Measurements from ENCODE around the gene PIGR.

- no peak for TF ChIP-seq EZH2 (IDR thresholded peaks at IDR 0.05; ENCODE audit: borderline replicate concordance, low read depth, low read length, severe bottlenecking)
- TF ChIP-seq, protein P1, sequence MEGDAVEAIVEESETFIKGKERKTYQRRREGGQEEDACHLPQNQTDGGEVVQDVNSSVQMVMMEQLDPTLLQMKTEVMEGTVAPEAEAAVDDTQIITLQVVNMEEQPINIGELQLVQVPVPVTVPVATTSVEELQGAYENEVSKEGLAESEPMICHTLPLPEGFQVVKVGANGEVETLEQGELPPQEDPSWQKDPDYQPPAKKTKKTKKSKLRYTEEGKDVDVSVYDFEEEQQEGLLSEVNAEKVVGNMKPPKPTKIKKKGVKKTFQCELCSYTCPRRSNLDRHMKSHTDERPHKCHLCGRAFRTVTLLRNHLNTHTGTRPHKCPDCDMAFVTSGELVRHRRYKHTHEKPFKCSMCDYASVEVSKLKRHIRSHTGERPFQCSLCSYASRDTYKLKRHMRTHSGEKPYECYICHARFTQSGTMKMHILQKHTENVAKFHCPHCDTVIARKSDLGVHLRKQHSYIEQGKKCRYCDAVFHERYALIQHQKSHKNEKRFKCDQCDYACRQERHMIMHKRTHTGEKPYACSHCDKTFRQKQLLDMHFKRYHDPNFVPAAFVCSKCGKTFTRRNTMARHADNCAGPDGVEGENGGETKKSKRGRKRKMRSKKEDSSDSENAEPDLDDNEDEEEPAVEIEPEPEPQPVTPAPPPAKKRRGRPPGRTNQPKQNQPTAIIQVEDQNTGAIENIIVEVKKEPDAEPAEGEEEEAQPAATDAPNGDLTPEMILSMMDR (IDR thresholded peaks at IDR 0.05; ENCODE audit: extremely low read depth in 1 of 2, insufficient read depth in 1 of 2, low read depth in 1 of 2, low read length in 2 of 2), result no peak
- no peak for TF ChIP-seq POLR2AphosphoS5 (IDR thresholded peaks at IDR 0.05; ENCODE audit: insufficient read depth, low read depth, low read length)
- no peak for TF ChIP-seq JUN (IDR thresholded peaks at IDR 0.05; ENCODE audit: borderline replicate concordance, insufficient read depth, insufficient read length, low read depth)
- TF ChIP-seq POLR2A (IDR thresholded peaks at IDR 0.05; ENCODE audit: low read depth, low read length), result no peak
- no peak for TF ChIP-seq MYC (IDR thresholded peaks at IDR 0.05; ENCODE audit: low read depth, low read length)
- TF ChIP-seq MAX (IDR thresholded peaks at IDR 0.05; ENCODE audit: insufficient read depth, insufficient read length), result no peak
- no peak for TF ChIP-seq FOS (IDR thresholded peaks at IDR 0.05; ENCODE audit: borderline replicate concordance, insufficient read depth, low read length)
- TF ChIP-seq GATA2 (IDR thresholded peaks at IDR 0.05; ENCODE audit: insufficient read depth, insufficient read length, low read depth, low read length), result no peak
These were observed 54.9 kb downstream of the PIGR start for GRCh38 chr1:206891412-206891811.

All from endothelial cell of umbilical vein (primary cell).